NCI-H510A (cell line): ENCODE measurements around the gene MCTP1.
"Not testable (repeated sequence)": the region's sequence is repeated elsewhere in the genome, so short reads cannot be mapped to it uniquely, and the experiment has no call there.

Source experiments
- DNase-seq: peaks from one replicate; lab custom pipeline; 2025; lab: John Stamatoyannopoulos, UW

The MCTP1 gene

DNA sequence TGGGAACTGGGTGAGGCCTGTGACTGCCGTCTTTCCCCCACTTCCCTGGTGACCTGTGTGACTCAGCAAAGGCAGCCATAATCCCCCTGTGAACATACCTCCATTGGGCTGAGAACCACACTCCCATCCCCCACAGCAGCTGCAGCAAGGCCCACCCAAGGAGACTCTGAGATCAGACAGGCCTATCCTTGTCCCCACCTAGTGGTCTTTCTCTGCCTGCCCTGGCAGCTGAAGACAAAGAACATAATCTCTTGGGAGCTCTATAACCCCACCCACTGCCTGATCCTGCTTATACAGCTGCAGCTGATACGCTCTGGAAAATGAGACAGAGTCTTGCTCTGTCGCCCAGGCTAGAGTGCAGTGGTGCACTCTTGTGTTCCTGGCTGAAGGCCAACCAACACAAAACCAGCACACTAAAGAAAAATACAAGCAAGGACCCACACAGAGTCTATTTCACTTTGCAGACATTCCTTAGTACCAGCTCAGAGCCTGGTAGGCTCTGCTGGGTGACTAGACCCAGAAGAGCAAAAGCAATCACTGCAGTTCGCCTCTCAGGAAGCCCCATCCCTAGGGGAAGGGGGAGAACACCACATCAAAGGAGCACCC is 106.7 kb downstream of the MCTP1 start:
- DNase-seq, result peak; percentile 0

DNA sequence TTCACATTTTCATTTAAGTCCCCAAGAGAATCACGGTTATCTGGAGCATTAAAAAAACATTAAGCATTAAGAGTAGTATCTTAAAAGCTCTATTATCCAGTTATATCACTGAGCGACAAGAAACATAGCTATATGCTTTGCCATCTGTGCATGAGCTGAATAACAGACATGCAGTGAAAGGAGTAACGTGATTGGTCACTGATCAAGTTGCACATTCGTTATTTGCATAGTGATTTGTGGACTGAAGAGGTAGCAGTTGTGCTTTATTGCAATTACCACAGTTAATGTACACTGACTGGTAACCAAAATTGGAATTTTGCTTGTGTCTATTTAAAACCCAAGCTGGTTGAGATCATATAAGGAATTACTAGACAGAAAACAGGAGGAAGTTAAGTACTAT is 107.4 kb downstream of the MCTP1 start:
- DNase-seq, result no peak

DNA sequence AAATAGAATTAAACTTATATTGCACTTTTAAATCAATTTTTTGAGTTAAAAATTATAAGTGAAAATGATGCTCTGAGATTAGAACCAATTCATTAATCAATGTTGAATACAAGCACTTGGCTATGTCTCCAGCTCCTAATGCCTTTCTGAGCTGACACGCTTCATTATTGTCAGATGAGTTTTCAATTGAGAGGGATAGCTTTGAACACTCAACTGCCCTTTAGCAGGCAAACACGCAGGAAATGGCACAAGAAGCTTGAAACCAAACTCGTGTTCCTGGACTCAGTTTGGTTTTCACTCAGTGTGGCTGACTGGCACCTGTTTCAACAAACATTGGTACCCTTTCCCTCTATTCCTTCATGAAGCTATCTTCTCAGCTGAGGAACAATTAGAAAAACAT is 109.8 kb downstream of the MCTP1 start:
- no peak for DNase-seq

DNA sequence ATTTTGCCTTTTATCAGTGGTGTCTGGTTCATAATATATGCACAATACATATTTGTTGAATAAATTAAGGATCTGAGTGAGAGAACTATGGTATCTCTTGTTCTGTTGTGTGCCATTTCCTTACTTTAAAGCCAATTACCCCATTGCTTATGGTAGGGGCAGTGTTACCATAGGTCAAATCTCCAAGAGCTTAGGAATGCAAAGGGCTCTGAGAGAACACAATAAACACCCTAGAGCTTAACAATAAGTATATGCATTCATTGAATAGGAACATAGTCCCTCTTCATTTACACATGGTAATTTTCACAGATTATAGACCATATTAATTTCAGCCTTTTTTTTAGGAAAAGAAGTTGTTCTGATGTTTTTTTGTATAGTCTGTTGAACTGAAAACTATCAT is 112.2 kb downstream of the MCTP1 start:
- DNase-seq, result no peak

DNA sequence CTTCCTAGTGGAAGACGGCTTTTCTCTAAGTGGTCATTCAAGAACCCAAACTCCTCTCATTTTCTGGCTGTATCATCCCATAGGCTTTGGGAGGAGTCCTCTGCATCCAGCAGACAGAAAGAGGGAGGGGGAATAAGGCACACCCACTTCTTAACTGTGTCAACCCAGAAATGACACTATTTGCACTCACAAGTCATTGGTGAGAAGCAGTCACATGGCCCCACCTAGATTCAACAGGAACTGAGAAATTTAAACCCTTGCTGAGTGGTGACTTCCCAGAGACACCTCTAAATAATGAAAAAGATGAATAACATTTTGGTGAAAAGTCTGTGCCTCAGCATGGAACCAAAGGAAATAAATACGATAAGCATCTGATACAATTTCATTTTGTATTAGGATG is 120.0 kb downstream of the MCTP1 start:
- no peak for DNase-seq

DNA sequence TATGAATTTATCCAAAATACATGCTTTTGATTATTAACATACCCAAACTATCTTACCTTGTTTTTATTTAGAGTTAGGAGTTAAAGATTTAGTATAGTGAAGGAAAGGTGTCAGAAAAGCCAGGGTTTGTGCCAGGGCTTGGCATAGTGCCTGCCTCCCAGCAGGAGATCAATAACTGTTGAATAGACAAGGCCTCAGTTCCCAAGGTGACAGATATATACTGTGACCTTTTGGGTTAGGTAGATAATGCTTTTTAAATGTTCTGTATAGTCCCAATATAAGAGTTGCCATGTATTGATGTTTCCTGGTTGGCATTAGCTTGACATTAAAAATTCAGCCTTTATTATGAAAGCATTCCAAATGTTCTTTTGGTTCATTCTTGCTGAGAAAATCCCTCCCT is 121.8 kb downstream of the MCTP1 start:
- DNase-seq, result no peak

DNA sequence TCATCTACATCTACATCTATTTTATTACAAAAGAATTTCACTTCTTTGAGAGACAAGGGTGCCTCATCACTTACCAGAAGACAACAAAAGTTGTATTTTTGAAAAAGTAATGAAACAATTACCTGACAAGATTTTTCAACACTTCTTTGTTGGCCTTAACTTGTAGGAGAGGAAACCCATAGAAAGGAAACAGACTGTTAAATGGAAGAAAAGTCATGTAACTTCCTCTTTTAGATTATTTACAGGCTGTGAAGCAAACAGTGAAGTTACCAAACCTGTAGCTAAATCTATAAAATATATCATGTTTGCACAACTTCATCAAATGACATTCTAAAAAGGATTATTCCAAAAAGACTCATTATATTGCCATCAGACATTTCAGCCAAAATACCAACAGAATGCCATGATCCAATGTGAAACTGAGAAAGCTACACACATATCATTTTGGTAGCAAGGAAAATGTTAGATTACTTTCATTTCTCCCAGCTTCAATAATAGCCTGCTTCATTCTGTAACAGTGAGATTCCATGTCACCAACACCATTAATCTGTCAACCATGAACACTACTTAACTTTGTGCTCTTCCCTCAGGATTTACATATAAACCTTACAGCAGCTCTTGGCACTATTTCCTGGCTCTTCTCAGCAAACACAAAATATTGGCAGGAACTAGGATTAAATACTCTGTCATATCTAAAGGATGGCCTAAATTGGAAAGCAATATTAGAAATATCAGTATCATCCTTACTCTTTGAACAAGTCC is 122.5 kb downstream of the MCTP1 start:
- no peak for DNase-seq

DNA sequence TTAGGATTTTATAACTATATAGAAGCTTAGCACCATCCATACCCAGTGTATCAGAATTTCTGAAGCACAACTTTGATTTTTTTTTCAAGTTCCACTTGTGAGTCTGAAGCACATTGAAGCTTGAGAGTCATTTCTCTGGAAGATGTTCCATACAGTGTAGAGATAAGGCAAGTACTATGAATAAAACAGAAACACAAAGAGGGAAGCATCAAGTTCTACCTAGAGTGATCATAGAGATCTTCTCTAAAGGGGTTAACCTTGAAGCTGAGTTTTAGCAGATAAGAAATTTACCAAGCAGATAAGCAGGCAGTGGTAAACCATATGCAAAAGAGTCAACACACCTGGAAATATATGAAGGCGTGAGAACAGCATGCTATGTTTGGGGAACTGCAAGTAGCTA is 125.3 kb downstream of the MCTP1 start:
- DNase-seq, result no peak

DNA sequence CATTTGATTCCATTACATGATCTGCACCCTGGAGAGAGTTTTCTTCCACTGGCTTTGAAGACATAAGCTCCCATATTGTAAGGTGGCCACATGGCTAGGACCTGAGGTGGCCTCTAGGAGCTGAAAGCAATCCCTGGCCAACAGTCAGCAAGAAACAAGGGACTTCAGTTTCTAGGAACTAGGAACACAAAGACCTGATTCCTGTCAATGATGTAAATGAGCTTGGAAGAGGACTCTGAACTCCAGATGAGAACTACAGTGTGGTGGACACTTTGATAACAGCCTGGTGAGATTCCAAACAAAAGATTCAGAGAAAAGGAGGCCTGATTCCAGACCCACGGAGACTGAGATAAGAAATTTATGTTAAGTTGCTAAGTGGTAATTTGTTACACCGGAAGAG is 129.0 kb downstream of the MCTP1 start:
- DNase-seq, result no peak

DNA sequence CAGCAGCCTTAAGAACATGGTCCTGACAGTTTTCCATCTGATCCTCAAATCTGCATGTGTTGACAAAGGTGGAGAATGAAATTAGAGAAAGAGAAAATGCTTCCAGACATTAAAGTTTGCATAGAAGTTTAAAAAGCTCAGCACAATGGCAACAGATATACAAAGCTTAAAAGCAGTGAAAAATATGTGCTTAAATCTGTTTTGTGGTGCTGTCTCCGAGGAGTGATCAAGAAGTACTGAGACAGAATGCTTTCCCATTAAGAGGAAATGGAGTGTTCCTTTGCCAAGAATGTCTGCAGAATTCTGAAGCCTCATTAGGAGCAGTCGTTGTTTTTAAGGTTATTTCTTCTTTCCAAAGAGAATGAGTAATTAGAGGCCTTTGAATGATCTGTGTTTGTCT is 131.4 kb downstream of the MCTP1 start:
- DNase-seq, result no peak

DNA sequence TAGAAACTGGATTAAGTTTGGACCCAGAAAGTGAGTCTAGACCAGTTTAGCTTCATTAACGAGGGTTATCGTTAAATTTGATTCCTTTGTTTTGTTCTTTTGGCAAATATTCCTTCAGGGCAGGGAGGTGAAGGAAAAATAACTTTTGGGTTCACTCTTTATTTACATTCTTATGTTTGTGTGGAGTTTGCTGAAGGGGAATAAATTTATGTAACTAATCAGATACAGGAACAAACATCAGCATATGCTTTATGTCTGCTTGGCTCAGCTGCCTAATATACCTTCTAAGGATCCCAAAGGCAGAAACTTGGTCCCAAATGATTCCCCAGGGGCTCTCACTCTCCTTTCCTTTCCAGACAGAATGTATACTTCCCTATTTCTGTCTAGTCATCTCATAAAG is 132.4 kb downstream of the MCTP1 start:
- DNase-seq, result no peak

DNA sequence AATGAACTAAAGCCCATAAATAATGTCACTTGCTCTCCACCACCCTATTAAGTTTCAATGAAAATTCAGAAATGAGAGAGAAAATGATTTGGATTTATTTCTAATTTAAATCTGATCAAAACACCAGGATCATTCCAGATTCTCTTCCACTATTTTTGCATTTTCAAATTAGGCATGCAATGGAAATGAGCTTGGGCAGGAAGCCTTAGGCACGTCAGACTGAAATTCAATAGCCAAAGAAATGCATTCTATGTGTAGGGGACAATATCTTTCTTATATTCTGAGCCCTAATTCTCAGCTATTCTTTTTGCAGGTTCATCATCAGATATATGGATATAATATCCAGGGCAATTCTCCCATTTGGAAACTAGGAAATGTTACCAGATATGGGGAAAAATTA is 132.8 kb downstream of the MCTP1 start:
- no peak for DNase-seq

DNA sequence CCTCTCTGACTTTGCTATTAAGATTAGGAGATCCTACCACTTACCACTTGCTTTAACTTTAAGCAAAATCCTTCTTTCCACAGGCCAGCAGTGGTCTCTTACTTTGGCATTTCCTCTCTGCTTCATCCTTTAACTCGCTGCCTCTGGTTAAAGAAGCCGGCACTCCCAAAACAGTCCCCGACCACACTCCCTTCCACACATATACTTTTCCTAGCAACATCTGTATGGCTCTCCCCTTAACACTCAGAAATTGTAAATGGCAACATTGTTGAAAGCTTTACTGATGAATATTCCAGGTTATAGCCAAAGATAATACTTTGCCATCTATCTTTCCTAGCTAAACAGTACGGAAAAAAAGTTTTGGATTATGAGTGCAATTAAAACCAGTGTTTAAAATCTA is 133.2 kb downstream of the MCTP1 start:
- no peak for DNase-seq

DNA sequence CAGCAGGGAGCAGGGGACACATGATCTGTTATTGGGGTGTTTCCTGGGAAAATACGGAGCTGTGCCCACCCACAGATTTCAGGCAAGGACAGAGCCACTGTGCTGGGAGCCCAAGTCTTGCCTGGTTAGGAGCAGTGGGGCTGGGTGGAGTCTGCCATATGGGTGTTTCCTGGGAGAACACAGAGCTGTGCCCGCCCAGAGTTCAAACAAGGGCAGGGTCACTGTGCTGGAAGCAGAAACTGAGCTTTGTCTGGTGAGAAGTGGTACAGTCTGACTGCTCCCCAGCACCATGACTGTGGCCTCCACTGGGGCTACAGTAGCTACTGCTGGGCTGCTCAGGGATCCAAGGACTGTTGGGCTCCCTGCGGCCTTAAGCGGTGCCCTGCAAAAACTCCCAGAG is 135.5 kb downstream of the MCTP1 start:
- DNase-seq, result no peak

DNA sequence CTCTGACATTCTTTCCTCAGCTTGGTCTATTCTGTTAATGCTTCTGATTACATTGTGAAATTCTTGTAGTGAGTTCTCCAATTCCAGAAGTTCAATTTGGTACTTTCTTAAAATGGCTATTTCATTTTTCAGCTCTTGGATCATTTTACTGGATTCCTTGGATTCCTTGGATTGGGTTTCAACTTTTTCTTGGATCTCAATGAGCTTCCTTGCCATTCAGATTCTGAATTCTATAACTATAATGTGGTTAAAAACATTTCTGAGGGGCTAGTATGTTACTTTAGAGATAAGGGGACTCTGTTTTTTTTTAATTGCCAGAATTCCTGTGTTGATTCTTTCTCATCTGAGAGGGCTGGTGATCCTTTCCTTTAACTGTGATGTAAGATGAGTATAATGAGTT is 136.4 kb downstream of the MCTP1 start:
- DNase-seq, result no peak

DNA sequence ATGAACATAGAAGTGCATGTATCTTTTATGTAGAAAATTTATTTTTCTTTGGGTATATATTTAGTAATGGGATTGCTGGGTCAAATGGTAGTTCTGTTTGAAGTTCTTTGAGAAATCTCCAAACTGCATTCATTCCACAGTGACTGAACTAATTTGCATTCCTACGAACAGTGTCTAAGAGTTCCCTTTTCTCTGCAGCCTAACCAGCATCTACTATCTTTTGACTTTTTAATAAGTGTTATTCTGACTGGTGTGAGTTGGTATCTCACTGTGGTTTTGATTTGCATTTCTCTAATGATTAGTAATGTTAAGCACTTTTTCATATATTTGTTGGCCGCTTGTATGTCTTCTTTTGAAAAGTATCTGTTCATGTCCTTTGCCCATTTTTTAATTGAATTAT is 141.0 kb downstream of the MCTP1 start:
- not testable (repeated sequence) for DNase-seq

DNA sequence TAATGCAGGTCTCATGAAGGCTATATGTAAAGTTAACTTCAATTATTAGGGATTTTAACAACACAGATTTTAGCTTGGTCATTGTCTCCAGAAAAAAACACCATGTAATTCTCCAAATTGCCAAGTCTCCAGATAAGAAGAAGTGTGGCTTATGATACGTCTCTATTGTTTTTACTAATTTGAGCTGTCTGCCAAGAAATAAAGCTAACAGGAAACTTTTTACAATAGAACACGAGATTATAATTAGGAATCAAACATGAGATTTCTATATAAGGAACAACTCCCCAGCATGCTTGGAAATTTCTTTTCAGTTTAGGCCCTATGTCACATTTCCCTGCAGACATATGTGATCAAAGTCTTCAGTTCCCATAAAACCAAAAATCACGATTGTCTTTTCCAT is 142.7 kb downstream of the MCTP1 start:
- DNase-seq, result no peak

DNA sequence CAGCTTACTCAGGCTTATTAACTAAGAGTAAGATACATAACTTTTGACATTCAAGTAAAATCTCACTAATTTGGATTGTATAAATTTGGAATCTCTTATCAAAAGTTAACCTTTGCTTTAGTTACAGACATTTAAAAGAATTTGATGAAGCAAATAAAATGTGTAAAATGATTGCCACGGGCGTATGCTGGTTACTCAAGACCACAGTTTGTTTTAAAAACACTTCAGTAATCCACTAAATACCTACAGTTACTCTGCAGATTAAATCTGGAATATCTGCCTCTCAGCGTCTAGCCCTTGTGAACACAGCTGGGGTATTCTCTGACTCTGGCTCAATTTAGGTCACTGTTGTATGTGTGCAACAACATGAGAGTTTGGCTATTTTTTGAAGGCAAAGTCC is 143.8 kb downstream of the MCTP1 start:
- no peak for DNase-seq

DNA sequence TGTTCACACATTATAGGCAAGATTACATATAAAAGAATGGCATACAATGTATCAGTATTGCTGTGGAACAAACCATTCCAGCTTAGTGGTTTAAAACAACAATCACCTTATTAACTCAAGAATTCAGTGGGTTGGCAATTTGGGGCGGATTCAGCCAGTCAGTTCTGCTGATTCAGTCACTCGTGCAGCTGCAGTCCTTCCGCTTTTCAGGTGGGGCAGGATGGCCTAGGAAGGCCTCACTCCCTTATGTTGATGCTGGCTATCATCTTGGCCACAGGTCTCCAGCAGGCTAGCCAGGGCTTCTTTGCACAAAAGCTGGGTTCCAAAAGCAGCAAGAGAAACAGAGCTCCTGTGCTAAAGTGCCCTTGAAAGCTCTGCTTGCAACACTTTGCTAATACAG is 150.6 kb downstream of the MCTP1 start:
- DNase-seq, result no peak

DNA sequence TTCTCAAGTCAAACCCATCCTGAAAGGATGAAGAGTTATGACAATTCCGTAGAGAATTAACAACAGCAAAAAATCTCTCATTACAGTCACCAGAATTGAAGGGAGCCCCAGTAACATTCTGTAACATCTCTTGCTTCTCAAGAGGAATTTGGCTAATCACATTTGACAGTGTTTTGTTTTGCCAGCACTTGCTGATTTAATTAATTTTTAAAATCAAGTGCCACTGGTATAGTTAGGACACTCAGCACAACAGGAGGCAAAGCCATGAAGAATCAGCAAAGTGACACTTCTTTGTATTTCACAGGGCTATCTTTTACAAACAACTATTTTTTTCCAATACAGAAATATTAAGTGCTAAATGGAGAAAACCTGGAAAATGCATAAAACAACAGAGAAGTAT is 152.8 kb downstream of the MCTP1 start:
- no peak for DNase-seq

DNA sequence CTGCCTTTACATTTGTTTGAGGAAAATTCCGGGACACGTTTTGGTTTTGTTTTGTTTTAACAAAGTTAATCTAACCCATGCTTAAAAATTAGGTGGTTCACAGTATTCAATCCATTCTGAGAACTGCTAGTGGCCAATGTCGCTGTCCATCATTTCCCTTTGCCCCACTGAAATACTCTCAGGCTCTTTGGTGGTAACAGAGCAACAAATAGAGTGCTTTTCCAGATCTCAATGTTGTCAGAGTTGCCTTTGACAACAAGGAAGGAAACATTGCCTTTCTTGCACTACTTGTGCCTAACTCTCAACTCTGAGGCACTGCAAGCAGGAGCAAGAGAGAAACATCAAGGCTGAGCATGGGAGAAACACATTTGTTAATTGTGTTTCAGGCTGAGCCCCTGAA is 154.0 kb downstream of the MCTP1 start:
- no peak for DNase-seq

DNA sequence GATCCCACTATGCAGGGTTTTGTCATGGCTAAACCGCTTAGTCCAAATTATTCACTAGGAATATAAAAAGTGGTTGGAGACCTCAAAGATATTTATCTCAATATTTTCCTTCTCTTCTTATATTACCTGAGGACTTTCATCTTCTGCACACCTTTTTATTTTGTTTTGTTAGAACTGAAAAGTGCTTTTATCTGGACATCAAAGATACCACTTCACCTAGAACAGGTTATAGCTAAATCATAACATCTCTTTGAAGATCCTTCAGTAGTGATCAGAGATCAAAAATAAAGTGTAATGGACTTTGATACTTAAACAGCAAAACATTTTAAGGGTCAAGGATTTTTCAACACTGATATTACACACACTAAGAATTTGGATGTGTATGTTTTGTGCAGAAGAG is 160.2 kb downstream of the MCTP1 start:
- DNase-seq, result no peak

DNA sequence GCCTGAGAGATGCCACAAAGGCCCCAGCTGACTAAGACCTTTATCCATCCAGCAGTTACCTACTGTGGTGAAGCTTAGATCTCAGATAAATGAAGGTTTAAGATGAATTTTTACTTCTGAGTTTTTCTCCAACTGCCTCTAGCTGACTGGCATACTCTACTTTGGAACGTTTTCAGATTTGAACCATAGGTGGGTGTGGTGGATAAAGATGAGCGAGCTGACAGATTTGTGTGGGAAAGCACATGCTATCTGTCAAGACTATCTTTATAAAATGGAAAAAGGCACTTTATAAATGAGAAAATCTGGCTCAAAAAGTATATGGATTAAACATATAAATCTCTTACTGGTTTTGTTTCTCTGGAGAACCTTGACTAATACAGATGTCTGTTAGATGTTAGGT is 160.8 kb downstream of the MCTP1 start:
- no peak for DNase-seq

DNA sequence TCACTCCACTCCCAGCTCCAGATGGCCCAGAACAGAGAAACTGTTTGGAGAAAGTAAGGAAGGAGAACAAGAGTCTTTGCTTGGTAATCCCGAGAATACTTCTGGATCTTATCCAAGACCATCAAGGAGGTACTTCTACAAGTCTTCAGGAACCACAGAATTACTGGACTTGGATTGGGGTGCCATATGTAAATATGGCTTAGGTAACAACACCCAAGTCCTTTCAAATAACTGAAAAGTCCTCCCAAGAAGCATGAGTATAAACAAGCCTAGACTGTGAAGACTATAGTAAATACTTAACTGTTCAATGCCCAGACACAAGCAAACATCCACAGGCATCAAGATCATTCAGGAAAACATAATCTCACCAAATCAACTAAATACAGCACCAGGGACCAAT is 170.0 kb downstream of the MCTP1 start:
- no peak for DNase-seq
